HG02938 (cell line): ENCODE results near the gene TNNI3.
"Not testable (repeated sequence)": the region's sequence is repeated elsewhere in the genome, so short reads cannot be mapped to it uniquely, and the experiment has no call there.

ENCODE experiments used
- ATAC-seq: cut with Tn5 transposase; IDR thresholded peaks from one replicate; pipeline ENCODE4 v1.9.1; 2021; ENCODE audit warnings: mild to moderate bottlenecking, moderate library complexity; ENCODE audit not compliant: unreplicated experiment

Gene TNNI3

GRCh38 chr19:55114566-55115145, 42.9 kb downstream of the TNNI3 start:
- no peak for ATAC-seq

- no peak for ATAC-seq
Measured at GRCh38 chr19:55113570-55114039, 43.9 kb downstream of the TNNI3 start.

- no peak for ATAC-seq
Measured at GRCh38 chr19:55112777-55113569, 44.6 kb downstream of the TNNI3 start.

GRCh38 chr19:55112246-55112776, 45.2 kb downstream of the TNNI3 start:
- ATAC-seq, result no peak

- ATAC-seq, result no peak
Measured at GRCh38 chr19:55111238-55111831, 46.2 kb downstream of the TNNI3 start.

GRCh38 chr19:55109527-55110291, 47.8 kb downstream of the TNNI3 start:
- ATAC-seq, result no peak

- ATAC-seq, result not testable (repeated sequence)
Measured at GRCh38 chr19:55107252-55107651, 50.3 kb downstream of the TNNI3 start.

- ATAC-seq, result no peak
Measured at GRCh38 chr19:55106591-55106990, 50.9 kb downstream of the TNNI3 start.

- ATAC-seq, result no peak
Measured at GRCh38 chr19:55105237-55105636, 52.3 kb downstream of the TNNI3 start.

GRCh38 chr19:55103190-55103589, 54.3 kb downstream of the TNNI3 start:
- ATAC-seq, result no peak
